GM12801 (cell line): ENCODE measurements around the gene KRTAP10-2.

Source experiments
- CTCF ChIP-seq: IDR thresholded peaks from one replicate; pipeline ENCODE4 v1.5.1; 2011; ENCODE audit warnings: control low read depth; ENCODE audit not compliant: insufficient read length; ENCODE audit errors: extremely low read depth

KRTAP10-2 gene

GRCh38 chr21:44572959-44573583 is 21.8 kb upstream of the KRTAP10-2 start:
- no peak for TF ChIP-seq CTCF

GRCh38 chr21:44571844-44572782 is 20.8 kb upstream of the KRTAP10-2 start:
- no peak for TF ChIP-seq CTCF

- TF ChIP-seq CTCF, result no peak
Measured at GRCh38 chr21:44571296-44571695, 20.0 kb upstream of the KRTAP10-2 start.

GRCh38 chr21:44569861-44570517 is 18.7 kb upstream of the KRTAP10-2 start:
- no peak for TF ChIP-seq CTCF

GRCh38 chr21:44568667-44569556 is 17.6 kb upstream of the KRTAP10-2 start:
- TF ChIP-seq CTCF, result no peak

- TF ChIP-seq CTCF, result no peak
Measured at GRCh38 chr21:44568261-44568660, 17.0 kb upstream of the KRTAP10-2 start.
